Tibial nerve (tissue), 4 donors: ENCODE data around the gene KIF26A. TPM values are rescaled to one million over a fixed set of nuclear protein-coding genes. Genes with fewer than 3 reads are reported as not detected.

ENCODE experiments used
- DNase-seq, 2 donors: peaks; one replicate each; pipeline ENCODE4 v3.0.0-alpha.2; 2019; ENCODE audit warnings: low spot score in 2 of 2
- H3K27ac ChIP-seq, 4 donors: fragments of 200-600 bp; sonication (generic) in 3 of 4; one replicate each; pipeline ENCODE4 v1.5.1; 2017 to 2019; ENCODE audit warnings: mild to moderate bottlenecking in 1 of 4
- H3K27me3 ChIP-seq, 2 donors: fragments of 200-600 bp; sonication (generic) in 1 of 2; one replicate each; pipeline versions ENCODE4 v1.5.1 to v1.6.0; 2017 to 2019
- H3K36me3 ChIP-seq, 3 donors: fragments of 200-600 bp; sonication (generic); one replicate each; pipeline ENCODE4 v1.5.1; 2018 to 2019
- H3K4me1 ChIP-seq, 4 donors: fragments of 200-600 bp; sonication (generic) in 3 of 4; one replicate each; pipeline ENCODE4 v1.5.1; 2017 to 2019
- H3K4me3 ChIP-seq, 4 donors: fragments of 200-600 bp; sonication (generic) in 3 of 4; one replicate each; pipeline ENCODE4 v1.5.1; 2017 to 2019; ENCODE audit warnings: mild to moderate bottlenecking in 1 of 4, moderate library complexity in 1 of 4
- H3K9me3 ChIP-seq, 4 donors: fragments of 200-600 bp; sonication (generic) in 3 of 4; one replicate each; pipeline ENCODE4 v1.5.1; 2017 to 2019
- CTCF ChIP-seq, 5 experiments: fragments of 200-600 bp in 3 of 5; fragments of 450-650 bp in 2 of 5; sonication (generic) in 3 of 5; IDR thresholded peaks; one replicate each; pipeline ENCODE4 v1.5.1; 2016 to 2019; ENCODE audit warnings: antibody characterized with exemption in 5 of 5, mild to moderate bottlenecking in 3 of 5, moderate library complexity in 2 of 5
- EP300 ChIP-seq, 2 donors: sonication (generic); formaldehyde crosslinking; IDR thresholded peaks; one replicate each; pipeline ENCODE4 v1.6.1; 2017; ENCODE audit warnings: antibody characterized with exemption in 2 of 2, mild to moderate bottlenecking in 1 of 2
- POLR2A ChIP-seq, 2 donors: fragments of 450-650 bp; IDR thresholded peaks; one replicate each; pipeline ENCODE4 v1.6.1; 2017; ENCODE audit warnings: antibody characterized with exemption in 2 of 2, mild to moderate bottlenecking in 2 of 2, moderate library complexity in 2 of 2
- WGBS, 2 donors: methylation state at CpG; one replicate each; pipeline ENCODE4 v1.1.5; 2018; 5-methylcytosine and 5-hydroxymethylcytosine counted together
- total RNA-seq, 4 donors: library from RNA; depleted of rRNA; stranded (reverse); fragments of >200 nt; gene quantifications; one replicate each; pipeline ENCODE4 v1.1.0, GENCODE V29; 2016

The KIF26A gene
- total RNA-seq, 4 donors from 2014 or later = 2.6 to 4.2 (median 3.3) TPM

GRCh38 chr14:104191409-104191997 is 53.1 kb downstream of the KIF26A start:
- H3K36me3 ChIP-seq = no peaks in the 10 kb centered on the region
- WGBS, 2 donors = 57 to 67% methylated on average over 12 to 21 of the region's 21 CpGs
- no peak overlapping the region for H3K27ac ChIP-seq
- no peak overlapping the region for H3K4me3 ChIP-seq
- TF ChIP-seq CTCF (IDR thresholded peaks at IDR 0.05) (no peak), EP300 (IDR thresholded peaks at IDR 0.05) (no peak), POLR2A (IDR thresholded peaks at IDR 0.05) (no peak)
- no peak for DNase-seq
- H3K9me3 ChIP-seq = no peaks in the 10 kb centered on the region
- H3K4me1 ChIP-seq = no peaks in the 10 kb centered on the region
- peaks cover 0 to 21% of the 10 kb centered on the region in 2 donors for H3K27me3 ChIP-seq

- no peaks in the 10 kb centered on the region for H3K4me1 ChIP-seq
- H3K36me3 ChIP-seq = no peaks in the 10 kb centered on the region
- H3K27me3 ChIP-seq = peaks cover 0 to 21% of the 10 kb centered on the region in 2 donors
- no peaks in the 10 kb centered on the region for H3K9me3 ChIP-seq
- WGBS, 2 donors = 80 to 84% methylated on average over 16 to 20 of the region's 20 CpGs
- DNase-seq = no peak
- H3K4me3 ChIP-seq = no peak overlapping the region
- TF ChIP-seq EP300 (IDR thresholded peaks at IDR 0.05) = no peak
- TF ChIP-seq CTCF (IDR thresholded peaks at IDR 0.05) = no peak
- no peak for TF ChIP-seq POLR2A (IDR thresholded peaks at IDR 0.05)
- H3K27ac ChIP-seq = no peak overlapping the region
Observed at GRCh38 chr14:104192146-104192882, 53.9 kb downstream of the KIF26A start.

GRCh38 chr14:104192883-104193245 is 54.5 kb downstream of the KIF26A start:
- DNase-seq = no peak
- 91 to 100% methylated on average over 2 to 10 of the region's 10 CpGs for WGBS, 2 donors
- H3K4me1 ChIP-seq = no peaks in the 10 kb centered on the region
- H3K27ac ChIP-seq = no peak overlapping the region
- H3K9me3 ChIP-seq = no peaks in the 10 kb centered on the region
- H3K27me3 ChIP-seq = peaks cover 0 to 15% of the 10 kb centered on the region in 2 donors
- no peaks in the 10 kb centered on the region for H3K36me3 ChIP-seq
- TF ChIP-seq CTCF (IDR thresholded peaks at IDR 0.05) (no peak), POLR2A (IDR thresholded peaks at IDR 0.05) (no peak), EP300 (IDR thresholded peaks at IDR 0.05) (no peak)
- no peak overlapping the region for H3K4me3 ChIP-seq

- TF ChIP-seq POLR2A (IDR thresholded peaks at IDR 0.05) (no peak), EP300 (IDR thresholded peaks at IDR 0.05) (no peak), CTCF (IDR thresholded peaks at IDR 0.05) (no peak)
- Histone ChIP-seq H3K27ac (no peak overlapping the region), H3K4me3 (no peak overlapping the region), H3K4me1 (no peaks in the 10 kb centered on the region), H3K27me3 (peaks cover 0 to 7% of the 10 kb centered on the region in 2 donors), H3K9me3 (no peaks in the 10 kb centered on the region), H3K36me3 (no peaks in the 10 kb centered on the region)
- DNase-seq = no peak
- WGBS, 2 donors = 69 to 80% methylated on average over 13 to 14 of the region's 14 CpGs
Observed at GRCh38 chr14:104194016-104194415, 55.6 kb downstream of the KIF26A start.

GRCh38 chr14:104194716-104195115 is 56.3 kb downstream of the KIF26A start:
- TF ChIP-seq EP300 (IDR thresholded peaks at IDR 0.05) = no peak
- no peak overlapping the region for H3K27ac ChIP-seq
- peaks cover 0 to 7% of the 10 kb centered on the region in 2 donors for H3K27me3 ChIP-seq
- 92 to 93% methylated on average over 8 to 11 of the region's 11 CpGs for WGBS, 2 donors
- H3K4me1 ChIP-seq = no peaks in the 10 kb centered on the region
- no peaks in the 10 kb centered on the region for H3K9me3 ChIP-seq
- no peak overlapping the region for H3K4me3 ChIP-seq
- no peaks in the 10 kb centered on the region for H3K36me3 ChIP-seq
- DNase-seq = no peak
